HepG2 (cell line): ENCODE data around the gene AKNA. TPM values are rescaled to one million over a fixed set of nuclear protein-coding genes. Genes with fewer than 3 reads are reported as not detected.

Experiments used
- ATAC-seq: fragments of 200-7000 bp; cut with Tn5 transposase; 3 replicates; pipeline ENCODE4 v1.9.1; 2020; ENCODE audit warnings: mild to moderate bottlenecking, moderate library complexity
- BruUV-seq: library from RNA; stranded (reverse); fragments of 400-500 nt; replicated peaks from 2 replicates; lab custom pipeline; 2021; lab: Mats Ljungman, UMichigan
- CTCF ChIA-PET: fragments of 300-600 bp; formaldehyde crosslinking; extraction: SDS; loops from one replicate; lab custom pipeline; 2021; ENCODE audit warnings: low total read pairs, inconsistent platforms, low intra/inter-chr PET ratio; lab: Yijun Ruan, JAX
- POLR2A ChIA-PET: fragments of 350-600 bp; sonication (Branson Sonifier 250); formaldehyde crosslinking; loops from one replicate; lab custom pipeline; 2020; ENCODE audit warnings: antibody characterized with exemption, inconsistent platforms; lab: Yijun Ruan, JAX
- DNase-seq: peaks from one replicate; pipeline ENCODE4 v3.0.0-alpha.2; 2015; ENCODE audit warnings: low spot score
- FAIRE-seq: peaks from 3 replicates; lab custom pipeline; 2011; peaks lifted over from hg19 to GRCh38; lab: Jason Lieb, UNC
- H2AFZ ChIP-seq: one replicate; pipeline ENCODE4 v1.6.1; 2011; ENCODE audit warnings: low read length, inconsistent platforms
- H3K27ac ChIP-seq: fragments of 300-600 bp; 3 replicates; pipeline ENCODE4 v1.8.0; 2011; ENCODE audit warnings: mixed run types, mild to moderate bottlenecking, mixed read lengths, low read length, inconsistent platforms; ENCODE audit not compliant: insufficient read depth; ENCODE audit errors: extremely low read length
- H3K27me3 ChIP-seq, 2 experiments: fragments of 200-600 bp in 1 of 2; 2 replicates in 1 of 2; 3 replicates in 1 of 2; pipeline versions ENCODE4 v1.6.0 to v1.8.0; 2011; ENCODE audit warnings: low read length in 2 of 2, mild to moderate bottlenecking in 2 of 2, moderate library complexity in 2 of 2, inconsistent platforms in 1 of 2; ENCODE audit not compliant: insufficient read depth in 2 of 2, control insufficient read depth in 1 of 2
- H3K36me3 ChIP-seq, 2 experiments: fragments of 200-600 bp in 1 of 2; replicated peaks in 1 of 2; 2 replicates in 1 of 2; 3 replicates in 1 of 2; pipeline versions ENCODE4 v1.5.1 to v1.8.0; 2011; ENCODE audit warnings: low read length in 2 of 2, inconsistent platforms in 1 of 2; ENCODE audit not compliant: insufficient read depth in 2 of 2, control insufficient read depth in 1 of 2
- H3K4me1 ChIP-seq: 2 replicates; pipeline ENCODE4 v1.5.1; 2012; ENCODE audit warnings: low read length, inconsistent platforms; ENCODE audit not compliant: insufficient read depth
- H3K4me2 ChIP-seq: 2 replicates; pipeline ENCODE4 v1.6.0; 2011; ENCODE audit warnings: low read depth, low read length, inconsistent platforms
- H3K4me3 ChIP-seq, 3 experiments: fragments of 200-600 bp in 1 of 3; sonication (generic), shearing (Covaris generic) in 1 of 3; replicated peaks in 1 of 3; 2 replicates each; pipeline ENCODE4 v1.5.1; 2011 to 2016; ENCODE audit warnings: low read length in 3 of 3, inconsistent platforms in 2 of 3, low read depth in 2 of 3, mild to moderate bottlenecking in 2 of 3, control low read depth in 1 of 3, mixed read lengths in 1 of 3; ENCODE audit not compliant: insufficient read depth in 1 of 3
- H3K79me2 ChIP-seq: one replicate; pipeline ENCODE4 v1.6.1; 2011; ENCODE audit warnings: low read length, inconsistent platforms; ENCODE audit not compliant: insufficient read depth
- H3K9ac ChIP-seq: 2 replicates; pipeline ENCODE4 v1.6.0; 2011; ENCODE audit warnings: mild to moderate bottlenecking, low read depth, low read length, inconsistent platforms; ENCODE audit not compliant: insufficient read depth
- H3K9me3 ChIP-seq: 2 replicates; pipeline ENCODE4 v1.5.1; 2012; ENCODE audit warnings: mild to moderate bottlenecking, low read length
- H4K20me1 ChIP-seq: 2 replicates; pipeline ENCODE4 v1.6.0; 2011; ENCODE audit warnings: inconsistent platforms, mild to moderate bottlenecking, low read length, moderate library complexity; ENCODE audit not compliant: insufficient read depth
- CHD4 ChIP-seq: fragments of 200-600 bp; sonication (generic); IDR thresholded peaks from 2 replicates; pipeline ENCODE4 v1.7.0; 2017; ENCODE audit warnings: mild to moderate bottlenecking, low read length, borderline replicate concordance
- ELF3 ChIP-seq: IDR thresholded peaks from 2 replicates; pipeline ENCODE4 v1.6.1; 2016; ENCODE audit warnings: missing genetic modification reagents, missing compliant biosample characterization
- JUND ChIP-seq: sonication (generic); formaldehyde crosslinking; IDR thresholded peaks from 2 replicates; pipeline ENCODE4 v1.8.0; 2022; ENCODE audit warnings: mild to moderate bottlenecking, missing genetic modification reagents
- MIER2 ChIP-seq: IDR thresholded peaks from 2 replicates; pipeline ENCODE4 v1.6.1; 2016; ENCODE audit warnings: missing biosample characterization, missing genetic modification reagents
- SALL1 ChIP-seq: sonication (generic); formaldehyde crosslinking; IDR thresholded peaks from 2 replicates; pipeline ENCODE4 v1.8.0; 2022; ENCODE audit warnings: mild to moderate bottlenecking, missing genetic modification reagents
- SYNCRIP ChIP-seq: fragments of 200-400 bp; formaldehyde crosslinking; IDR thresholded peaks from 2 replicates; pipeline ENCODE4 v1.6.1; 2018; ENCODE audit warnings: mild to moderate bottlenecking, low read depth, low read length; ENCODE audit not compliant: insufficient read depth
- TBP ChIP-seq: sonication (generic); formaldehyde crosslinking; IDR thresholded peaks from 2 replicates; pipeline ENCODE4 v1.5.0; 2020; ENCODE audit warnings: missing genetic modification reagents
- U2AF1 ChIP-seq: fragments of 200-400 bp; formaldehyde crosslinking; optimal IDR thresholded peaks from 2 replicates; pipeline ENCODE3; 2017; ENCODE audit warnings: mild to moderate bottlenecking, low read depth, low read length
- ZNF30 ChIP-seq: sonication (generic); formaldehyde crosslinking; IDR thresholded peaks from 2 replicates; pipeline ENCODE4 v1.5.0; 2020; ENCODE audit warnings: mild to moderate bottlenecking, missing genetic modification reagents
- ZNF326 ChIP-seq: sonication (generic); formaldehyde crosslinking; IDR thresholded peaks from 2 replicates; pipeline ENCODE4 v1.4.0; 2020; ENCODE audit warnings: missing genetic modification reagents, borderline replicate concordance
- ZNF431 ChIP-seq: sonication (generic); formaldehyde crosslinking; IDR thresholded peaks from 2 replicates; pipeline ENCODE4 v1.9.0; 2022; ENCODE audit warnings: missing genetic modification reagents, low read depth, mild to moderate bottlenecking, borderline replicate concordance
- ZNF577 ChIP-seq: sonication (generic); formaldehyde crosslinking; IDR thresholded peaks from 2 replicates; pipeline ENCODE4 v1.4.0; 2020; ENCODE audit warnings: mild to moderate bottlenecking, low read depth, missing genetic modification reagents, borderline replicate concordance
- ZNF766 ChIP-seq: sonication (generic); formaldehyde crosslinking; IDR thresholded peaks from 2 replicates; pipeline ENCODE4 v1.5.0; 2020; ENCODE audit warnings: missing genetic modification reagents, borderline replicate concordance
- ZNF790 ChIP-seq: sonication (generic); formaldehyde crosslinking; IDR thresholded peaks from 2 replicates; pipeline ENCODE4 v1.8.0; 2022; ENCODE audit warnings: missing genetic modification reagents, mild to moderate bottlenecking, borderline replicate concordance
- WGBS: methylation state at CpG from one replicate; pipeline ENCODE4 v1.1.6; 2017; ENCODE audit warnings: low lambda C conversion rate; 5-methylcytosine and 5-hydroxymethylcytosine counted together
- in situ Hi-C: cut with HindIII; loops from 2 replicates; pipeline ENCODE4 v1.10.0; 2017; ENCODE audit warnings: low pct_unique_long_range_greater_than_20kb; ENCODE audit not compliant: extremely low pct_ligation_motif_present
- intact Hi-C: fragments of 100-400 bp; cut with micrococcal nuclease; formaldehyde crosslinking; loops from one replicate; pipeline ENCODE4 v1.10.0; 2022; ENCODE audit not compliant: unreplicated experiment
- polyA plus RNA-seq, 8 experiments: library from polyadenylated mRNA; depleted of rRNA in 3 of 8; stranded (reverse) in 7 of 8; unstranded in 1 of 8; fragments of >200 nt; fragmentation: Illumina TruSeq in 4 of 8; extraction: Trizol in 4 of 8; gene quantifications; 2 replicates each; pipeline versions ENCODE4 v1.2.1 to v1.2.3, GENCODE V29; 2011 to 2016; ENCODE audit warnings: low read depth in 4 of 8, missing spikeins in 1 of 8, mixed read lengths in 1 of 8; ENCODE audit not compliant: insufficient read depth in 1 of 8
- total RNA-seq, 5 experiments: library from RNA; depleted of rRNA; stranded (reverse); fragments of >200 nt; fragmentation: Illumina TruSeq; extraction: Trizol; gene quantifications; 2 replicates each; pipeline ENCODE4 v1.2.3, GENCODE V29; 2016; ENCODE audit warnings: low read depth in 1 of 5
- TF ChIP-seq, protein P1 (sequence below): sonication (generic); formaldehyde crosslinking; IDR thresholded peaks from 2 replicates; pipeline ENCODE4 v1.4.0; 2020; ENCODE audit warnings: missing genetic modification reagents, mild to moderate bottlenecking, borderline replicate concordance
- TF ChIP-seq, protein P2 (sequence below): sonication (generic); formaldehyde crosslinking; IDR thresholded peaks from 2 replicates; pipeline ENCODE4 v1.8.1; 2022; ENCODE audit warnings: mild to moderate bottlenecking, missing genetic modification reagents

AKNA gene
- total and polyA plus RNA-seq, 2 of the 13 experiments (the other 11 are each of a cell fraction or from before 2014, with no cell fraction given): 3.0 to 3.1 TPM

GRCh38 chr9:114336699-114337395 lies 50.9 kb downstream of the AKNA start (continued):
- TF ChIP-seq ZNF577 (CRISPR knock-in tag) (no peak), ELF3 (CRISPR knock-in tag) (no peak), ZNF30 (CRISPR knock-in tag) (no peak), U2AF1 (no peak), ZNF766 (CRISPR knock-in tag) (no peak), ZNF326 (CRISPR knock-in tag) (no peak), SALL1 (CRISPR knock-in tag) (no peak)
- TF ChIP-seq, protein P1, sequence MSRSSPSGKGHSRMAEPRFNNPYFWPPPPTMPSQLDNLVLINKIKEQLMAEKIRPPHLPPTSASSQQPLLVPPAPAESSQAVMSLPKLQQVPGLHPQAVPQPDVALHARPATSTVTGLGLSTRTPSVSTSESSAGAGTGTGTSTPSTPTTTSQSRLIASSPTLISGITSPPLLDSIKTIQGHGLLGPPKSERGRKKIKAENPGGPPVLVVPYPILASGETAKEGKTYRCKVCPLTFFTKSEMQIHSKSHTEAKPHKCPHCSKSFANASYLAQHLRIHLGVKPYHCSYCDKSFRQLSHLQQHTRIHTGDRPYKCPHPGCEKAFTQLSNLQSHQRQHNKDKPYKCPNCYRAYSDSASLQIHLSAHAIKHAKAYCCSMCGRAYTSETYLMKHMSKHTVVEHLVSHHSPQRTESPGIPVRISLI: no peak
- TF ChIP-seq, protein P2, sequence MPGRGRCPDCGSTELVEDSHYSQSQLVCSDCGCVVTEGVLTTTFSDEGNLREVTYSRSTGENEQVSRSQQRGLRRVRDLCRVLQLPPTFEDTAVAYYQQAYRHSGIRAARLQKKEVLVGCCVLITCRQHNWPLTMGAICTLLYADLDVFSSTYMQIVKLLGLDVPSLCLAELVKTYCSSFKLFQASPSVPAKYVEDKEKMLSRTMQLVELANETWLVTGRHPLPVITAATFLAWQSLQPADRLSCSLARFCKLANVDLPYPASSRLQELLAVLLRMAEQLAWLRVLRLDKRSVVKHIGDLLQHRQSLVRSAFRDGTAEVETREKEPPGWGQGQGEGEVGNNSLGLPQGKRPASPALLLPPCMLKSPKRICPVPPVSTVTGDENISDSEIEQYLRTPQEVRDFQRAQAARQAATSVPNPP (CRISPR knock-in tag): no peak

GRCh38 chr9:114336157-114336556 lies 51.6 kb downstream of the AKNA start:
- H3K4me2 ChIP-seq: no peak overlapping the region
- in situ Hi-C loops: no loop called here
- CTCF ChIA-PET: no interaction called here
- POLR2A ChIA-PET: no interaction called here
- no peak for ATAC-seq
- H3K27ac ChIP-seq: no peak overlapping the region
- H3K4me3 ChIP-seq: no peak overlapping the region
- no peaks in the 10 kb centered on the region for H3K27me3 ChIP-seq
- BruUV-seq: no TSS peak
- no peak for FAIRE-seq
- H3K36me3 ChIP-seq: peaks cover 1 to 12% of the 10 kb centered on the region in 2 experiments; a peak in 3 of 5 replicates
- 86% methylated on average over 9 of the region's 10 CpGs for WGBS
- TF ChIP-seq ZNF431 (CRISPR knock-in tag) (no peak), JUND (CRISPR knock-in tag) (no peak), MIER2 (CRISPR knock-in tag) (no peak), CHD4 (no peak), ZNF790 (no peak), SYNCRIP (no peak), TBP (CRISPR knock-in tag) (no peak)
- TF ChIP-seq, all 625 proteins: peak for 0
- Histone ChIP-seq H3K4me1 (peaks cover 19% of the 10 kb centered on the region), H2AFZ (no peak overlapping the region), H4K20me1 (no peaks in the 10 kb centered on the region), H3K79me2 (peaks cover 3% of the 10 kb centered on the region), H3K9me3 (no peaks in the 10 kb centered on the region), H3K9ac (no peak overlapping the region)
- no peak for DNase-seq
- intact Hi-C loops: loop anchor here (5.0 kb wide), 1 partner anchor 51 kb away; the partner anchor contains the start of gene AKNA
